ENCODE results near the gene FHOD1. TPM values are rescaled to one million over a fixed set of nuclear protein-coding genes. Genes with fewer than 3 reads are reported as not detected.
A peak's percentile ranks its signal among the peaks of the same experiment; 100 is the strongest.

Gene FHOD1
- total and polyA plus RNA-seq, 2 experiments from 2014 or later = 10.0 to 17.2 TPM

DNA sequence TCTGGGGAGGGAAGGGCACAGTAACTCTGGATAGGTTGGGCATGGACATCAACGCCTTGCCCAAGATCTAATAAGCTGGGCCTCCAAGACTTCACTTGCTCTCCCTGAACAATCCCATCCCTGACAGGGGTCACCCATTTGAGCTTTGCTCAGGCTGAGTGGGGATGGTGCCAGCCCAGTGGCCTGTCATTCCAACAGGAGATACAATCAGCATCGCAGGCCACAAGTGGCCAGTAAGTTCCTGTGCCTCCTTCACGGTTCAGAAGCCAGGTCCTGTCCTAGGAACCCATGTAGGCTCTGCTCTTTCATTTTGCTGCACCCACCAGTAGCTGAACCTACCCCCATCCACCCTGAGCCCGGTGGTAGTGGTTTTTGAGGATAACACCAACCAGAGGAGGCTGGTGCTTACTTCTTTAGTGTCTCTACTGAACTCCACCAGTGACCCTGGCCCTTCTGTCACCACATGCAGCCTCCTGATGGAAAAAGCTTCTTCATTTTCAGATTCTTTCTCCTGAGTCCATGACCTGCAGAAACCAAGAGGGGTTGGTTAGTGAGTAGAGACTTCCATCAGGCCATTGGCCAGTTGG lies 47.0 kb upstream of the FHOD1 start:
- Histone ChIP-seq H3K9me2 (replicated peaks; ENCODE audit: insufficient read depth) (no peaks in the 10 kb centered on the region), H3K4me2 (no peak overlapping the region), H4K20me1 (ENCODE audit: insufficient read depth, poor library complexity, severe bottlenecking) (no peaks in the 10 kb centered on the region), H3K4me1 (ENCODE audit: insufficient read depth) (peaks cover 8% of the 10 kb centered on the region), H3K4me3 (no peak overlapping the region), H3K27ac (peak overlapping the region; percentile 49), H3K27me3 (no peaks in the 10 kb centered on the region), H3K36me3 (replicated peaks; ENCODE audit: insufficient read depth, low read depth) (no peaks in the 10 kb centered on the region), H2AFZ (no peak overlapping the region), H3K79me2 (no peaks in the 10 kb centered on the region), H3K9me3 (ENCODE audit: low read depth) (no peaks in the 10 kb centered on the region)
- no peak for TF ChIP-seq EZH2phosphoT487 (IDR thresholded peaks at IDR 0.05; ENCODE audit: low read depth, severe bottlenecking, unreplicated experiment)
- no peak for TF ChIP-seq EZH2 (IDR thresholded peaks at IDR 0.05; ENCODE audit: borderline replicate concordance)
- no peak for TF ChIP-seq CTCF (IDR thresholded peaks at IDR 0.05; ENCODE audit: poor library complexity)
- DNase-seq (ENCODE audit: low spot score) = no peak
- WGBS (ENCODE audit: low lambda C conversion rate, missing lambda C conversion rate) = 82% methylated on average over 4 of the region's 4 CpGs

GRCh38 chr16:67291461-67291860 lies 44.2 kb upstream of the FHOD1 start:
- no peaks in the 10 kb centered on the region for H3K27me3 ChIP-seq
- TF ChIP-seq CTCF (IDR thresholded peaks at IDR 0.05; ENCODE audit: poor library complexity) (no peak), EZH2phosphoT487 (IDR thresholded peaks at IDR 0.05; ENCODE audit: low read depth, severe bottlenecking, unreplicated experiment) (no peak), EZH2 (IDR thresholded peaks at IDR 0.05; ENCODE audit: borderline replicate concordance) (no peak)
- no peak overlapping the region for H3K4me3 ChIP-seq
- H3K36me3 ChIP-seq (replicated peaks; ENCODE audit: insufficient read depth, low read depth) = no peaks in the 10 kb centered on the region
- no peak for DNase-seq (ENCODE audit: low spot score)
- no peaks in the 10 kb centered on the region for H3K9me3 ChIP-seq (ENCODE audit: low read depth)
- H3K9me2 ChIP-seq (replicated peaks; ENCODE audit: insufficient read depth) = no peaks in the 10 kb centered on the region
- no peaks in the 10 kb centered on the region for H3K79me2 ChIP-seq
- no peak overlapping the region for H3K27ac ChIP-seq
- H2AFZ ChIP-seq = no peak overlapping the region
- WGBS (ENCODE audit: low lambda C conversion rate, missing lambda C conversion rate) = 88% methylated on average over 7 of the region's 7 CpGs
- no peaks in the 10 kb centered on the region for H4K20me1 ChIP-seq (ENCODE audit: insufficient read depth, poor library complexity, severe bottlenecking)
- no peak overlapping the region for H3K4me2 ChIP-seq
- peaks cover 8% of the 10 kb centered on the region for H3K4me1 ChIP-seq (ENCODE audit: insufficient read depth)

DNA sequence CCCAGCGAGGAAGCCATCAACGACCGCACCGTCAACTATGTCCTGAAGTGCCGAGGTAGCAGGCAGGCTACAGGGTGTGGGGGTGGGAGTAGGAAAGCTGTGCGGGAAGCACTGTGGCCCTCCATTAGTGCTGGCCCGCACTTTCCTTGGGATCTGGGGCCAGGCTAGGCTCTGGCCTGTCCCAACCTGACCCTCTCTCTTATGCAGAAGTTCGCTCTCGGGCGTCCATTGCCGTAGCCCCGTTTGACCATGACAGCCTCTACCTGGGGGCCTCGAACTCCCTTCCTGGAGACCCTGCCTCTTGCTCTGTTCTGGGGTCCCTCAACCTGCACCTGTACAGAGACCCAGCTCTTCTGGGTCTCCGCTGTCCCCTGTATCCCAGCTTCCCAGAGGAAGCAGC lies 40.7 kb upstream of the FHOD1 start:
- TF ChIP-seq EZH2phosphoT487 (IDR thresholded peaks at IDR 0.05; ENCODE audit: low read depth, severe bottlenecking, unreplicated experiment) (no peak), CTCF (IDR thresholded peaks at IDR 0.05; ENCODE audit: poor library complexity) (no peak), EZH2 (IDR thresholded peaks at IDR 0.05; ENCODE audit: borderline replicate concordance) (no peak)
- no peaks in the 10 kb centered on the region for H3K9me2 ChIP-seq (replicated peaks; ENCODE audit: insufficient read depth)
- no peaks in the 10 kb centered on the region for H3K27me3 ChIP-seq
- H3K4me1 ChIP-seq (ENCODE audit: insufficient read depth) = no peaks in the 10 kb centered on the region
- no peaks in the 10 kb centered on the region for H3K79me2 ChIP-seq
- H3K4me3 ChIP-seq = no peak overlapping the region
- H3K4me2 ChIP-seq = no peak overlapping the region
- H3K27ac ChIP-seq = no peak overlapping the region
- no peaks in the 10 kb centered on the region for H3K9me3 ChIP-seq (ENCODE audit: low read depth)
- WGBS (ENCODE audit: low lambda C conversion rate, missing lambda C conversion rate) = 97% methylated on average over 14 of the region's 14 CpGs
- no peaks in the 10 kb centered on the region for H3K36me3 ChIP-seq (replicated peaks; ENCODE audit: insufficient read depth, low read depth)
- H2AFZ ChIP-seq = no peak overlapping the region
- no peak for DNase-seq (ENCODE audit: low spot score)
- no peaks in the 10 kb centered on the region for H4K20me1 ChIP-seq (ENCODE audit: insufficient read depth, poor library complexity, severe bottlenecking)
